ENCODE data around the gene CHRNA1.

DNA sequence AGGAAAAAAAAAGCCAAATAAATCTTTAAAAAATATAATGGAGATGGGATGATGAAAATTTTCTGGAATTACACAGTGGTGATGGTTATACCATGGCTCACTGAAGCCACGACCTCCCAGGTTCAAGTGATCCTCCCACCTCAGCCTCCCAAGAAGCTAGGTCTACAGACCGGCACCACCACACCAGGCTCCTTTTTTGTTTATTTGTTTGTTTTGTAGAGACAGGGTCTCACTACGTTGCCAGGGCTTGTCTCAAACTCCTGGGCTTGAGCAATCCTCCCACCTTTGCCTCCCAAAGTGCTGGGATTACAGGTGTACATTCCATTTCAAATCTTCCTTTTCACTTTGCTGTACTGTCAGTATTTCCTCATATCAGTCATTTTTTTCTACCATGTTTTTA is 61.7 kb downstream of the CHRNA1 start:
- TF ChIP-seq GATA2 (IDR thresholded peaks at IDR 0.05; ENCODE audit: low read depth, low read length), result no peak
- no peak for TF ChIP-seq GATA3 (IDR thresholded peaks at IDR 0.05; ENCODE audit: low read depth, low read length)

Data from SH-SY5Y (cell line).